Measurements from ENCODE around the gene MFAP2.

DNA sequence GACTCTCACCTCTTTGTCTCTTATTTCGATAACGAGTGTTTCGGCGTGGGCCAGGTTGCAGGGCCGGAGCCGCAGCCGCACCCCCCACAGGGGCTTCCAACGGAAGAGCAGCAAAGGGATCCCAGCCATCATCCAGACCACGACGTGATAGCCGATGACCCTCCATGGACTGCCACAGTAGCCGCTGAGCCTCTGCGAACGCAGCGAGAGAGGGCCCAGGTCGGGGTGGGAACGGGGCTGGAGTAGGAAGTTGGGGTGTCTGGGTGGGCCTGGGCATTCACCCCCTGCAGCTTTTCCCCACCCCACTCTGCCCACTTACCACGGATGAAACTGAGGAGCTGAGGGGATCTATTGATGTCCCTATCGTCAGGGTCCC lies 24.9 kb upstream of the MFAP2 start:
- TF ChIP-seq POLR2AphosphoS5 (IDR thresholded peaks at IDR 0.05): no peak
- TF ChIP-seq, protein P1, sequence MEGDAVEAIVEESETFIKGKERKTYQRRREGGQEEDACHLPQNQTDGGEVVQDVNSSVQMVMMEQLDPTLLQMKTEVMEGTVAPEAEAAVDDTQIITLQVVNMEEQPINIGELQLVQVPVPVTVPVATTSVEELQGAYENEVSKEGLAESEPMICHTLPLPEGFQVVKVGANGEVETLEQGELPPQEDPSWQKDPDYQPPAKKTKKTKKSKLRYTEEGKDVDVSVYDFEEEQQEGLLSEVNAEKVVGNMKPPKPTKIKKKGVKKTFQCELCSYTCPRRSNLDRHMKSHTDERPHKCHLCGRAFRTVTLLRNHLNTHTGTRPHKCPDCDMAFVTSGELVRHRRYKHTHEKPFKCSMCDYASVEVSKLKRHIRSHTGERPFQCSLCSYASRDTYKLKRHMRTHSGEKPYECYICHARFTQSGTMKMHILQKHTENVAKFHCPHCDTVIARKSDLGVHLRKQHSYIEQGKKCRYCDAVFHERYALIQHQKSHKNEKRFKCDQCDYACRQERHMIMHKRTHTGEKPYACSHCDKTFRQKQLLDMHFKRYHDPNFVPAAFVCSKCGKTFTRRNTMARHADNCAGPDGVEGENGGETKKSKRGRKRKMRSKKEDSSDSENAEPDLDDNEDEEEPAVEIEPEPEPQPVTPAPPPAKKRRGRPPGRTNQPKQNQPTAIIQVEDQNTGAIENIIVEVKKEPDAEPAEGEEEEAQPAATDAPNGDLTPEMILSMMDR (IDR thresholded peaks at IDR 0.05): no peak
